Measurements from ENCODE around the gene ARMC12.

Gene ARMC12

DNA sequence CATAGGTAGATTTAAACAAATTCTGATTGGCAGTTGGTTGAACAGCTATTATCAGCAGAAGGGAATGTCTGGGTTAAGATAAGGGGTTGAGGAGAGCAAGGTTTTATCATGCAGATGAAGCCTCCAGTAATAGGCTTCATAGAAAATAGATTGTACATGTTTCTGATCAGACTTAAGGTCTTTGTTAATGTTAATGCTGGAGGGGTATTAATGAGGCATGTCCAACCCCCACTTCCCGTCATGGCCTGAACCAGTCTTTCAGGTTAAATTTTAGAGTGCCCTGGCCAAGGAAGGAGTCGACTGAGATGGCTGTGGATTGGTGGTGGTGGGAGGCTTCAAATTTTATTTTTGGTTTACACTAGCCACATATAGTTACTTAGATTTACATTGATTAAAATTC, 47.4 kb downstream of the ARMC12 start:
- ATAC-seq, result no peak
- TF ChIP-seq TCF4 (CRISPR knock-in tag; IDR thresholded peaks at IDR 0.05; ENCODE audit: borderline replicate concordance) (no peak), OSR1 (CRISPR knock-in tag; IDR thresholded peaks at IDR 0.05) (no peak), TSHZ2 (CRISPR knock-in tag; IDR thresholded peaks at IDR 0.05) (no peak), PATZ1 (CRISPR knock-in tag; IDR thresholded peaks at IDR 0.05; ENCODE audit: borderline replicate concordance) (no peak), ZFP30 (CRISPR knock-in tag; IDR thresholded peaks at IDR 0.05) (no peak), ISL1 (CRISPR knock-in tag; IDR thresholded peaks at IDR 0.05) (no peak), ZNF70 (CRISPR knock-in tag; IDR thresholded peaks at IDR 0.05) (no peak), ZNF565 (CRISPR knock-in tag; conservative IDR thresholded peaks at IDR 0.05; ENCODE audit: low read depth) (no peak), SNAI2 (CRISPR knock-in tag; IDR thresholded peaks at IDR 0.05) (no peak), GLIS3 (CRISPR knock-in tag; IDR thresholded peaks at IDR 0.05) (no peak), ZC3H10 (CRISPR knock-in tag; IDR thresholded peaks at IDR 0.05) (no peak), TOX (CRISPR knock-in tag; IDR thresholded peaks at IDR 0.05; ENCODE audit: borderline replicate concordance) (no peak), POU6F1 (CRISPR knock-in tag; IDR thresholded peaks at IDR 0.05; ENCODE audit: borderline replicate concordance, low read depth) (no peak), ARNTL (CRISPR knock-in tag; IDR thresholded peaks at IDR 0.05; ENCODE audit: borderline replicate concordance, low read depth) (no peak)

DNA sequence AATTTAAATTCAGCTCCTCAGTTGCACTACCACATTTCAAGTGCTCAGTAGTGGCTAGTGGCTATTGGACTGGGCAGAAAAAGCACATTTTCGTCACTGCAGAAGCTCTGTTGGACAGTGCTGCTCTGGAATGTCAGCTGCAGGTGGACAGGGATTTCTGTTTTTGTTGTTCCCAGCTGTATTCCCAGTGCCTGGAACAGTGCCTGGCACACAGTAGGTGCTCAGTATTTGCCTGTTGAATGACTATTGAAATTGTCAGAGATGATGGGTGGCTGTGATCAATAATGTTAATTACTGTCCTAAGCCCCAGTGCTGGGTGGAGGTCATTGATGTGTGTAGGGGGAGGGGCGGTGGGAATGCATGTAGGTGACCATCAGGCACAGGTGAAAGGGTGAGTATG, 49.4 kb downstream of the ARMC12 start:
- TF ChIP-seq ZNF565 (CRISPR knock-in tag; conservative IDR thresholded peaks at IDR 0.05; ENCODE audit: low read depth) (no peak), PPARA (CRISPR knock-in tag; IDR thresholded peaks at IDR 0.05; ENCODE audit: borderline replicate concordance) (no peak), ISL1 (CRISPR knock-in tag; IDR thresholded peaks at IDR 0.05) (no peak)
- ATAC-seq, result no peak

GRCh38 chr6:35786810-35787209, 50.0 kb downstream of the ARMC12 start:
- ATAC-seq, result no peak
- no peak for TF ChIP-seq BACH2 (CRISPR knock-in tag; IDR thresholded peaks at IDR 0.05; ENCODE audit: borderline replicate concordance)
- TF ChIP-seq ZC3H10 (CRISPR knock-in tag; IDR thresholded peaks at IDR 0.05), result no peak
- TF ChIP-seq OSR1 (CRISPR knock-in tag; IDR thresholded peaks at IDR 0.05), result no peak
- no peak for TF ChIP-seq ZNF70 (CRISPR knock-in tag; IDR thresholded peaks at IDR 0.05)
- TF ChIP-seq TCF4 (CRISPR knock-in tag; IDR thresholded peaks at IDR 0.05; ENCODE audit: borderline replicate concordance), result no peak
- TF ChIP-seq ZFP30 (CRISPR knock-in tag; IDR thresholded peaks at IDR 0.05), result no peak

DNA sequence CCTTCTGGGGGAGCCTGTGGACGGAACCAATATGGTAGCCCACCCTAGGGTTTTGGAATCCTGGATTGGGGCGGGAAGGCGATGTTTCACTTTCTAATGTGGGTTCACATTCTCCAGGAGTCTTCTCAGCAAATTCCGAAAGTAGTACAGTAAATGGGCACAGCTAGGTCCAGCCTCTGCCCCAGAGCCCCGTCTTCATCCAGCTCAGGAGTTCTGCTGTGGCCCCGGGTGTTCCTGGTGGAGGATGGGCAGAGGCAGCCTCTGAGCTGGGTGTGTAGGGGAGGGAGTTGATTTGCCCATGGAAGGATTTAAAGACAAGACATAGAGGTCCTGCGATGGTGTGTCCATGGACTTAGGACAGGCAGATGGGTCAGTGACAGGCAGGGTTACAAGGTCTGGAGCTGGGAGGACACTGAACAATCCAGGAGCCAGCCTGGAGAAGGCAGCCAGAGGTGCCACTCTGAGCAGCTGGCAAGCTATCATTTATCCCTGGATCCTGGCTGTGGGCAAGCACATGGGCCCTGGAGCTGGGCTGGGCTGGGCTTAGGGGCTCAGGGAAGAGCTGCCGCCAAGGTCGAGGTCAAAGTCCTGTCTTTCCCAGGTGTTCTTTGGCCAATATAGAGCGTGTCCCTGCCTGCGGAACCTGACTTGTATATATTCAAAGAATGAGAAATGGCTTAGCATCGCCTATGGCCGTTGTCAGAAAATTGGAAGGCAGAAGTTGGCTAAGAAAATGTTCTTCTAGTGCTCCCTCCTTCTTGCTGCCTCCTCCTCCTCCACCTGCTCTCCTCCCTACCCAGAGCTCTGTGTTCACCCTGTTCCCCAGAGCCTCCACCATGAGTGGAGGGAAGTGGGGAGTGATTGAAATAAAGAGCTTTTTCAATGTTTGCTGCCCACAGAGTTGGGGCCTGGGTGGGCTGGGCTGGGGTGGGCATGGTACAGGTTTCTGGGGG, 50.7 kb downstream of the ARMC12 start:
- no peak; the same call in 1 of the 3 replicates for ATAC-seq
- no peak for TF ChIP-seq ZC3H10 (CRISPR knock-in tag; IDR thresholded peaks at IDR 0.05)
- TF ChIP-seq TOX (CRISPR knock-in tag; IDR thresholded peaks at IDR 0.05; ENCODE audit: borderline replicate concordance), result no peak
- TF ChIP-seq ISL1 (CRISPR knock-in tag; IDR thresholded peaks at IDR 0.05), result no peak
- TF ChIP-seq ESRRG (CRISPR knock-in tag; IDR thresholded peaks at IDR 0.05), result no peak
- no peak for TF ChIP-seq TCF4 (CRISPR knock-in tag; IDR thresholded peaks at IDR 0.05; ENCODE audit: borderline replicate concordance)
- TF ChIP-seq TSHZ2 (CRISPR knock-in tag; IDR thresholded peaks at IDR 0.05), result no peak
- TF ChIP-seq POU6F1 (CRISPR knock-in tag; IDR thresholded peaks at IDR 0.05; ENCODE audit: borderline replicate concordance, low read depth), result no peak
- no peak for TF ChIP-seq CSDC2 (CRISPR knock-in tag; IDR thresholded peaks at IDR 0.05)
- no peak for TF ChIP-seq ZNF8 (CRISPR knock-in tag; IDR thresholded peaks at IDR 0.05)
- TF ChIP-seq ZFP30 (CRISPR knock-in tag; IDR thresholded peaks at IDR 0.05), result no peak
- TF ChIP-seq ZNF70 (CRISPR knock-in tag; IDR thresholded peaks at IDR 0.05), result no peak
- TF ChIP-seq SNAI2 (CRISPR knock-in tag; IDR thresholded peaks at IDR 0.05), result no peak
- no peak for TF ChIP-seq ZNF565 (CRISPR knock-in tag; conservative IDR thresholded peaks at IDR 0.05; ENCODE audit: low read depth)
- no peak for TF ChIP-seq CREB5 (CRISPR knock-in tag; IDR thresholded peaks at IDR 0.05; ENCODE audit: low read depth)
- no peak for TF ChIP-seq RARB (CRISPR knock-in tag; IDR thresholded peaks at IDR 0.05)
